ENCODE measurements around the gene MRTFB.
"Not testable (repeated sequence)": the region's sequence is repeated elsewhere in the genome, so short reads cannot be mapped to it uniquely, and the experiment has no call there.

MRTFB gene

GRCh38 chr16:14105760-14106375 lies 34.7 kb downstream of the MRTFB start:
- no peak for DNase-seq (ENCODE audit: low spot score)

- no peak for DNase-seq (ENCODE audit: low spot score)
Observed at GRCh38 chr16:14106457-14106856, 35.3 kb downstream of the MRTFB start.

GRCh38 chr16:14106961-14107360 lies 35.8 kb downstream of the MRTFB start:
- DNase-seq (ENCODE audit: low spot score): no peak

DNA sequence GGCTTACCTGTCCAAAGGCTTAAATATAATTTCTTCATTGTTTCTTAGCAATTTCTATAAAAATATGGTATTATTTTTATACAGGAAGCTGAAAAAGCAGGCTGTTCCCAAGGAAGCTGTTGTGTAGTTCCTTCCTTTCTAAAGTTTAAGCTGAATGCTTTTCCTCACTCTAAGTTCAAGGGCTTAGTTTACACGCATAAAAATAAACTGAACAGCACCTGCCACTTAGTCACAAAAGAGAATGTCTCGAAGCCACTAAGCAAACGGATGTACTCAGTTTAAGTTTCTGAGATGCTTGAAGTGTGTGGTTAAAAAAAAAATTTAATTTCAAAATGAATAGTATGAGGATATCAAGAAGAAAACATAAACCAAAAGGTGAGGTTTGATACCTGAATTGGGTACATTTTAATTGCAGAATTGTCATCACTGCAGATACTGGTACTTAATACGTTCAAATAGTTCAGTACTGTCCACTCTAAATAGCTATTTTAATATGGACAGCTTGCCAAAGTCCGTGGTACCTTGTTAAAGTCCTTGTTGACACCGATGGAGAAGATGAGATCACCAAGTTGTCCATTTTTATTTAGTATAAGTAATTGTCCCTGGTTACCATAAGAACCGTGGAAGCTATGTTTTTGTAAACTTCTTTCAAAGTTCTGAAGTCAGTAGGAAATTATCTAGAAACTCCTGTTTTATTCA lies 38.1 kb downstream of the MRTFB start:
- no peak for DNase-seq (ENCODE audit: low spot score)

GRCh38 chr16:14109782-14110727 lies 38.9 kb downstream of the MRTFB start:
- DNase-seq (ENCODE audit: low spot score): no peak

DNA sequence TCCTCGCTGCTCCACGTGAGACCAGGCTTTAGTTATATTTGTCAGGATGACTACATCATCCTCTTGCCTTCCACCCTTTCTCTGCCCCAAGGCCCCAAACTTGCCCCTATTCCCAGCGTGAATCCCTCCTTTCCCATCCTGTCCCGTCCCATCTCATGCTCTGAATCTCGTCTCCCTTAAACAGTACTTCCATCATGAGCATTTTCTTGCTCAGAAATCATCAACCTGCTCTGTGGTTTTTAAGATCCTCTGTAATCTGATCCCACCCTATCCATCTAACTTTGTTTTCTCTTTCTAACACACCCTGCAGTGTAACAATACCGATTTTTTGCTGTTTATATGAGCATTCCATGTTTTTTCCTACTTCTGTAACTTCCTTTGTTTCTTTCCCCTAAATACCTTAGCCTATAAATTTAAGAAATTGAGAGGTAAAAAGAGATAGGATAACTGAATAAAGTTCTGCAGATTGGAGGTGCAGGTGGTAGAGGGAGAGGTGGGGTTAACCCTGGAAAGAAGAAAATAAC lies 39.7 kb downstream of the MRTFB start:
- DNase-seq (ENCODE audit: low spot score): no peak

- DNase-seq (ENCODE audit: low spot score): no peak
Observed at GRCh38 chr16:14111713-14112538, 40.8 kb downstream of the MRTFB start.

GRCh38 chr16:14112539-14112856 lies 41.4 kb downstream of the MRTFB start:
- DNase-seq (ENCODE audit: low spot score): no peak

DNA sequence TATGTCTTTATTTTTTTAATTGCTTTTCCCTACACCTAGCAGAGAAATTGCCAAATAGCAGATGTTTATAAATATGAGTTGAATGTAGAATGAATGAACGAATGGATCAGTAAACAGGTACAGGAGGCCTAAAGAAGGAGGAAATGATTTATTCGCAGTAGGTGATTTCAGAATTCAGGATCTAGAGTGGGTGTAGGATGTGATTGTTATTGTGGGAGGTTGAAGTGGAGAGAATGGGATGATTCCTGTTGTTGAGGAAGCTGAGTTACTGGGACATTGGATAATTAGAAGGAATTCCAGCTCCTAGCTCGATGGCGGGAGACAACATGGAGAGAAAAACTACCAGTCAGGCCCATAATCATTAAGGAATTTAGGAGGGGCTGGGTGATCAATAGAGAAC lies 42.2 kb downstream of the MRTFB start:
- DNase-seq (ENCODE audit: low spot score): no peak

GRCh38 chr16:14117051-14117450 lies 45.9 kb downstream of the MRTFB start:
- DNase-seq (ENCODE audit: low spot score): no peak

- DNase-seq (ENCODE audit: low spot score): no peak
Observed at GRCh38 chr16:14119799-14120198, 48.7 kb downstream of the MRTFB start.

DNA sequence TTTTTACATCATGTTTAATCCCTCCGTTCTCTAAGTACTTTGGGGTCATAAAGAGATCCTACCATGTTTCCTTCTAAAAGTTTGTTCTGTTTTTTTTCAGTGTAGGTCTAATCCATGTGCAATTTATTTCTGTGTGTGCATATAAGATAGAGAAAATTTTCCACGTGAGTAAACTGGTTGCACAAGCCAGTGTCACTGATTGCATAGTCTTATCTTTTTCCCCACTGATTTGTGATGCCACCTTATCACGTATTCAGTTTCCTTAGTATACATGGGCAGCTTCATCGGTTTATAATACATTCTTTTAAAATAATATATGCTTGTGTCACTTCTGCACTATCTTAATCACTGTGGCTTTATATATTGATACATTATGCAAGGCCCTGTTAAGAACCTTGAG lies 49.2 kb downstream of the MRTFB start:
- DNase-seq (ENCODE audit: low spot score): no peak

DNA sequence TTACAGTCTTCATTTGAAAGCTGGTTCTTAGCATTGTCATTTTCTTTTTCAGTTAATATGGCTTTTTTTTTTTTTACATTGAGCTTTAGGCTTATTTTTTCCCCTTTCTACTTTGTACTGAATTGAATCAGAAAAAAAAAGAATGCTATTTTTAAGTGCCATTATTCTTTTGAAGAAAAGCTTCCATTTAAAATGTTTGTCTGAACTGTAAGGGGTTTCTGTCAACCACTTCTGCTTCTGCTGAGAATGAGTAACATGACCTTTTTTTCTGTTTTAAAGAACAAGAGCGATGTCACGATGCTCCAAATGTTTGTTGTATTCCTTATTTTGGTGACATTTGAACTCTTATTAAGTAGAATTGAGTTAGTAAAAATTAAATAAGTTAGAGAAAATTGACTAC lies 50.0 kb downstream of the MRTFB start:
- no peak for DNase-seq (ENCODE audit: low spot score)

DNA sequence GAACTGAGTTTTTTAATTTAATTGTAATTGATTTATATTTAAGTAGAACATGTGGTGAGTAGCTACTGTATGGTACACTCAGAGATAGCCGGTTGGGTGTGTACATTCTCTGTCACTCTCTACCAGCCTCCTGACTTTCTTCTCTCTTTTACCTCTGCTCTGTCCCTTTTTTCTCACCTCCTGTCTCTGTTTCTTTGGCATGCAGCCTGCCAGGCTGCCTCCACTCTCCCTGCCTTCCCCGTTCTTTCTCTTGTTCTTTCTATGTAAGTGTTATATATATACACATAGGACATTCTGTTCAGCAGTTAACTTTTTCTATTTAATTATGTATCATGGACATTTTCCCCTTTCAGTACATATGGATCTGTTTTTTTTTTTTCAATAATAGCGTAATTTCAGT lies 50.8 kb downstream of the MRTFB start:
- DNase-seq (ENCODE audit: low spot score): no peak

DNA sequence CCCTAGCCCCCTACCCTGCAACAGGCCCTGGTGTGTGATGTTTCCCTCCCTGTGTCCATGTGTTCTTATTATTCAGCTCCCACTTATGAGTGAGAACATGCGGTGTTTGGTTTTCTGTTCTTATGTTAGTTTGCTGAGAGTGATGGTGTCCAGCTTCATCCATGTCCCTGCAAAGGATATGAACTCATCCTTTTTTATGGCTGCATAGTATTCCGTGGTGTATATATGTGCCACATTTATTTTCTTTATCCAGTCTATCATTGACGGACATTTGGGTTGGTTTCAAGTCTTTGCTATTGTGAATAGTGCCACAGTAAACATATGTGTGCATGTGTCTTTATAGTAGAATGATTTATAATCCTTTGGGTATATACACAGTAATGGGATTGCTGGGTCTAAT lies 51.3 kb downstream of the MRTFB start:
- not testable (repeated sequence) for DNase-seq (ENCODE audit: low spot score)

DNA sequence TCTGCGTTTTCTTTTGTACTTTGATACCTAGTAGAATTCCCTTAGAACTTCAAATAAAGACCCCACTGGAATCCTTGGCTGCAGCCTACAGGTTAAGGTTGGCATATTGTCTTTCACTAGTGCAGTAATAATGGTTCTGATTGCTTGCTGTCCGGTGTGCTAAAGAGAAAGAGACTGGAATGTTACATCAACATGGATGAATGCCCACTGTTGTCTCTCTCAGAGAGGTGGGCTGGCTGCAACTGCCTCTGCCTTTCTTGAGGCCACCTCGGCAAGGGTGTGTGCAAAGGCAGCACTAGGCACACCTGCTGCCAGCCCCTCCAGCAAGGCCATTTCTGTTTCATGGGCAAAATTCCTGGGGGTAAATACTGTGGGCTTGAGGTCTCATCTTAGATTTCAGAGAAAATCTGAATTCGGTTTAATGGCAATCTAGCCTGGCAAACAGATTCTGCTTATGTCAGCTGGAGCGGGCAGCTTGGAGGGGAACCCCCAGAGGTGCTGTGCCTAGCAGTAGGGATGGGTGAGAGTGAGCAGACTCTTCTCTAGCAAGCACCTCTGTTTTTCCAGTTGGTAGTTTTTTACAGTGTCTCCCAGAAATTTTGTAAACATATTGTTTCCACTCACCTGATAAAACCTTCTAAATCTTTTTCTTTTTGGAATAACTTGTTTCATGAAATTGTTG lies 54.0 kb downstream of the MRTFB start:
- DNase-seq (ENCODE audit: low spot score): no peak

DNA sequence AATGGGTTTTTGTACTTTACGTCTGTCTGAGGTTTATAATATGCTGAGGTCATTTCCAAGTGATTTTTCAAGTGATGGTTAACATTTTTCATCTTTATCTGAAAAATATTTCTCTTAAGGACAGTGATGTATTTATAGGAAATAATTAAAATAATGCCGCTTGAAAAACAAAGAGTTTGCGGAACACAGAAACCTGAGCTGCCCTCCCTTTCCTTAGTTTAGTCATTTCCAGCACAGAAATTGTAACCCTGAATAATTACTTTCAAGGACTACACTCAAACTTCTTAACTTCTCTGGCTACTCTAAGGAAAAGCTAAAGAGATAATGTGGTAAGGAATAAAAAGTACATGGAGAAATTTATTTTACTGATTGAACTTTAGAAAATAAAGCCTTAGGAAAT lies 54.6 kb downstream of the MRTFB start:
- DNase-seq (ENCODE audit: low spot score): no peak

- DNase-seq (ENCODE audit: low spot score): no peak
Observed at GRCh38 chr16:14128097-14128496, 57.0 kb downstream of the MRTFB start.

DNA sequence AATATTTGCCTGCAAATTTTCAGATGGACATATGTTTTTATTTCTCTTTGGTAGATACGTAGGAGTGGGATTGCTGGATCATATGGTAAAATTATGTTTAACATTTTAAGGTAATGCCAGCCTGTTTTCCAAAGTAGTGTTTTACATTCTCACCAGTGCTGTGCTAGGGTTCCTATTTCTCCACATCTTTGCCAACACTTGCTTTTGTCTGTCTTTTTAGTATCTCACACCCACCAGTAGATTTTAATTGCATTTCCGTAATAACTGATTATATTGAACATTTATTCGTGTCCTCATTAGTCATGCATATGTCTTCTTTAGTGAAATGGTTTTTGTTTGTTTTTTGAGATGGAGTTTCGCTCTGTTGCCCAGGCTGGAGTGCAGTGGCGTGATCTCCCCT lies 58.4 kb downstream of the MRTFB start:
- no peak for DNase-seq (ENCODE audit: low spot score)

GRCh38 chr16:14131774-14132695 lies 60.9 kb downstream of the MRTFB start:
- DNase-seq (ENCODE audit: low spot score): no peak

Measured in SW480 (cell line).